SK-MEL-5 (cell line): ENCODE measurements around the gene BCAS3. TPM values are rescaled to one million over a fixed set of nuclear protein-coding genes. Genes with fewer than 3 reads are reported as not detected.
"Not testable (repeated sequence)": the region's sequence is repeated elsewhere in the genome, so short reads cannot be mapped to it uniquely, and the experiment has no call there.

ENCODE experiments used
- DNase-seq: peaks from one replicate; pipeline ENCODE4 v3.0.0-alpha.2; 2016; ENCODE audit warnings: low read depth, low spot score
- in situ Hi-C: cut with HindIII; loops from 2 replicates; pipeline ENCODE4 v1.10.0; 2016; ENCODE audit warnings: low sequenced_read_pairs, high pct_unique_total_duplicates, low pct_unique_long_range_greater_than_20kb
- total RNA-seq: library from RNA; depleted of rRNA; stranded (reverse); fragments of >200 nt; shearing (Covaris generic); gene quantifications from 2 replicates; pipeline ENCODE4 v1.2.3, GENCODE V29; 2014

Gene BCAS3
- total RNA-seq, 1 experiment from 2014 or later = 31.6 TPM

DNA sequence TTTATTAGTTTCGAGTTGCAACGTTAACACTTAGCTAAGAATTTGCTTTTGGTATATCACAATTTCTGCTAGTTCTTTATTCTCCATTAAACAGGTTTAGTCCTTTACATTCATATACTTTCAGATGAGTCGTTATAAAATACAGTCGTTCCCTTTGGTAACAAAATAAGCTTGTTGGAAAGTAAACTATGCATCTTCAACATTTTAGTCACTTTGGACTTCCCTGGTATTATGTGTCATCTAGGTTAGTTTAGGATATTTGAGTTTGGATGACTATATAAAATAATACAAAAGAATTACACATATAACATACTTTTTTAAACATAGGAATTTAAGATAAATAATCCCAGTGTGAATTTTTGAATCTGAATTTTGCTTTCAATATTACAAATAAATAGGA lies 351.5 kb downstream of the BCAS3 start:
- in situ Hi-C loops = no loop called here
- no peak for DNase-seq

DNA sequence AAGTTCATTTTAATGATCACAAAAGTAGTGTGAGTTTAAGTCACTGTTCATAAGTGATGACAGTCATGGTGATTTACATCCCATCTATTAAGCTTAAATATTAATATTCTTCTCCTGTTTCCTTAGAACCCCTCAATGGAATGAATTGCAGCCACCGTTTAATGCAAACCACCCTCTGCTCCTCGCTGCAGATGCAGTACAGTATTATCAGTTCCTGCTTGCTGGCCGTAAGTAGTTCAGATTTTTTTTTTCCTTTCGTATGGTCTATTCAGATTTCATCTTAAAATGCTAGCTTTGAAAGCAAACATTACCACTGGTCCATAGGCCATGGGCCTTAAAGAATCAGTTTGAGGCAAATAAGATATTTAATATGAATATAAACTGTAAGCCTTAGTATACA lies 363.0 kb downstream of the BCAS3 start:
- DNase-seq = no peak
- in situ Hi-C loops = no loop called here

DNA sequence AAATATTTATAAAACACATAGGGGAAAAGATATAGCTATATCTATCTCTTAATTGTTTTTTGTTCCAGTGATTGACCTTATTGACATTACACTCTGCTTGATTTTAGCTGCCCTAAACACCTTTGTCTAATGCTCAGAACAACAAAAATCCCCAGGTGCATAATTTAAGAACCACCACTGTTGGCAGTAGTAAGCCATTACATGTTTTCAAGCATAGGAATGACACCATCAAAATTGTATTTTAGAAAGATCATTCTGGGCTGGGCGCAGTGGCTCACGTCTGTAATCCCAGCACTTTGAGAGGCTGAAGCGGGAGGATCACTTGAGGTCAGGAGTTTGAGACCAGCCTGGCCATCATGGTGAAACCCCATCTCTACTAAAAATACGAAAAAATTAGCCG lies 364.7 kb downstream of the BCAS3 start:
- DNase-seq, in situ Hi-C loops: not testable (repeated sequence)

DNA sequence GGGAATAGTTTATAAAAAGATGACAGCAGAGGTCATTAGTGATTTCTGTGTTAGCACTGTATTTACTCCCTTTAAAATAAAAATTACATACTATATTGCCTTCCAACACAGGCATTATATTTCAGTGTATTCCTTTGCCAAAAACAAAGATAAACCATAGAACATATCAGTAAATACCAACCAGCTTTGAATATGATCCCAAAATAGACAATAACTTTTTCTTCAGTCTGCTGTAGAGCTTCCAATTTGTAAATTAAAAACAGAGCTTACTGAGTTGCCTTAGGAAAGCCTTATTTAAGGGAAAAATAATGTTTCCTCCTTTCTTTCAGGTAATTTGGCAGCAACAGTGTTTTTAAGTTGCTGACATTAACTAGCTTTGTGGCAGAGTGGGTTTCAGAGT lies 369.9 kb downstream of the BCAS3 start:
- in situ Hi-C loops = no loop called here
- DNase-seq = no peak

DNA sequence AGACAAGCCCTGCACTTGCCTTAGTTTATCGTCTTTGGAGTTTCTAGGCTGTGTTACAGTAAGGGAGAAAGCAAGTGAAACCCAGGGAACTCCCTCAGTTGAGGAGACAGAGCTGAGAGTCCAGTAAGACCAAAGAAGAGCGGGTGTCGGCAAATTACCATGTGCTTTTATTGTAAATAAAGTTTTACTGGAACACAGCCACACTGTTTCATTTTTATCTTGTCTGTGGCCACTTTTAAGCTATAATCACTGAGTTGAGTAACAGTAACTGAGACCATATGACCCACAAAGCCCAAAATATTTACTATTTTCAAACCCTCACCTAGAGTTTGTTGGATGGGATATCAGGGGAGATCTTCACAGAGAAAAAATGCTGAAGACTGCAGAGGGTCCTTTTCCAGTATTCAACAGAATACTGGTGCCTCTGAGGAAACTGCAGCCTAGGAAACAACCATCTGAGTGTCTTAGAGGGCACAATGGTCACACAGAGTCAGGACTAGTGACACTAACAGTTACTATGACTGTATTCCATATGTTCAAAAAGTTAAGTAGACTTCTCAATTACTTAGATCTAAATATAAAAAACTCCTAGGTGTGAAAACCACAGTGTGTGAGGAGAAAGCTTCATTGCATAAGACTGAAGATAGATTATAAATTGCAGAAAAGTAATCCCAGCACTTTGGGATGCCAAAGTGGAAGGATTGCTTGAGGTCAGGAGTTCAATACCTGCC lies 370.9 kb downstream of the BCAS3 start:
- in situ Hi-C loops = no loop called here
- DNase-seq = no peak

DNA sequence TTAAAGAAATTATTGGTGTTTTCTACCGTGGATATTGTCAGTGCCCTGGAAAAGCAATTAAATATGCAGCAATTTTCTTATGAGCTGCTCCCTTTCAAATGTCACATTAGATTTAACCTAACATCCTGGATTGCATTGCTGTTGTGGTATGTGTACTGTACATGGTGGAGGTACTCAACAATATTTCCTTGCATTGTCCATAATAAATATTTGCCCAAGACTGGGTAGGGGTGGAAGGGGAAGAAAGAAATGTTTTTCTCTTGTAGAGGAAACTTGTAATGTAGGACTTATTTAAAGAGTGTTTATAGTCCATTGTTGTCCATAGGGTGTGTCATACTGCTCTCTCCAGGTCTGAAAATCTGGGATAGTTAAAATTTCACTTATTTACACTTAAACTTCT lies 375.8 kb downstream of the BCAS3 start:
- DNase-seq = no peak
- in situ Hi-C loops = no loop called here

- in situ Hi-C loops = no loop called here
- DNase-seq = no peak
Observed at GRCh38 chr17:61054436-61054835, 376.8 kb downstream of the BCAS3 start.

DNA sequence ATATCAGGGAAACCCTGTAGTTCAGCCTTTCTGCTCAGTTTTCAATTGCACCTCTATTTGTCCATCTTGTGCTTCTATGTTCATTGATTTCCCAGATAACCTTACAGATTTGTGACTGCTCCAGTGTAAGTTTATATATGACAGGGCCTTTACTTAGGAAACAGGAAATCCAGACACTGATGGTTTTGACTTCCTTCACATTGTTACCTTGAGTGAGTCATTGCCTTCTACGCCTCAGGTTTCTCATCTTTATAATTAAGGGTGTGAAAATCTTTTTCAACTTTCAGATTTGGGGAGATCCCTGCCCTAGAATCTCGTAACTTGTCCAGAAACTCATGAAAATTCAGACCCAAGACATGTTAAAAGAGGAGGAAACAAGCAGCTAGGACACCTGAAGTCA lies 379.6 kb downstream of the BCAS3 start:
- no peak for DNase-seq
- in situ Hi-C loops = no loop called here

DNA sequence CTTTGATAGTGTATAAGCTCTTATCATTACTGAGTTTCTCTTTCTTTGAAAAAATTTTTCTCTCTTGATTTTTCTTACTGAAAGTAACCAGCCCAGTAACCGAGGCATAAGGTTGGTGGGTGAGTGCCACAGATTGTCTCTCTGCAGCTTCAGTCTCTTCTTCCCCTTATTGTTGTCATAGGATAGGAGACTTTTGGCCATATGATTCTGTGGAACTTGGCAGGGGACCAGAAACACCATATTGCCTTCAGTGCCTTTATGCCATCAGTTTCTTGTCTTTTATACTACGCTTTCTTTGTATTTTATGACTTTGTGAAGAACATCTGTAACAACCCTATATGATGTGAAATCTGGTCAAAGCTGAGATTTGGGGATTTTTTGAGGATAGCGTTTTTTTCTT lies 380.4 kb downstream of the BCAS3 start:
- in situ Hi-C loops = no loop called here
- DNase-seq = peak; percentile 56

DNA sequence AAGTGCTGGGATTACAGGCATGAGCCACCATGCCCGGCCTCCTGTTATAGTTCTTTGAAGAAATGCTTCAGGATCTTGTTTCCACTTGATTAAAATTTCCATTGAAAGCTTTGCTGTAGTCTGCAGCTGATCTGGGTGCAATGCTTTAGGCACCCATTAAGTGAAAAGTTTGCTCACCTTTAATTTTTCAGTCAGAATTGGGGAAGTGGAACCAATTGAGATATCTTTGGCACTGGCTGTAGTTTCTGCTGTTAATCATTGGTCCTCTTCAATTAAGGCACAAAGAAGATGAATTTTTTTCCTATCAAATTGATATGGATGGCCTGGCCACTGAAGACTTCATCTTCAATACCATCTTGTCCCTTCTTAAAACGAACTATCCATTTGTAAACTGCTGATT lies 385.9 kb downstream of the BCAS3 start:
- no peak for DNase-seq
- in situ Hi-C loops = no loop called here

DNA sequence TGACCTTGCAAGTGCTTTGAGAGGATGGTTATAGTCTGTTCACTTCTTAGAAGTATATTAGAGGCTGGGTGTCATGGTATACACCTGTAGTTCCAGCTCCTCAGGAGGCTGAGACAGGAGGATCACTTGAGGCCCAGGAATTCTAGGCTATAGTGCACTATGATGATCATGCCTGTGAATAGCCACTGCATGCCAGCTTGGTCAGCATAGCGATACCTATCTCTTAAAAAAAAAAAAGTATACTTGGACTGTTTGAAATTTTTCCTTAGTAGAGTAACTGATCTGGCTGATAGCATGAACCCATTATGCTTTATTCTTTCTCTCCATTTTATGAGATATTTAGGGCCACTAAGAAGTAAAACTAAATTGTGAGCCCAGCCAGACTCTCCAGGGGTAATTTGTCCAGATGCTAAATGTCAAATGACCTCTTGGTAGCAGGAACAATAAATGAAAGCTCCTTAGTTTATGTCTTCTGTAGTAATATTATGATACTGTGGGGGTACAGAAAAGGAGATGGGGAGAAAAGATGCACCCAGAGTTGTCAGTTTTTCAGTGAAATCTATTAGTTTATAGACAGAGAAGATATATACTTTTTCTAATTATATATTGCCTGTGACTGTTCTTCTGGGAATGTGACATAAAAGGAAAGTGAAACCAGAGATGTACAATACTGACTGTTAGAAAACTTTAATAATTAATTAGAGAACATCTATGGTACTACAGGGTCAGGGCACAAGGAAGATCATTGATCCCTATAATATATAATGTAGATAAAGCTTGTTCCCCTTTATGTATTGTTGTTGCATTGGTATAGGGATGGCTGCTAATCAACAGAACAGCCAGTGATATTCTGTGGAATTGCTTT lies 386.7 kb downstream of the BCAS3 start:
- DNase-seq = no peak

GRCh38 chr17:61065263-61065773 lies 387.7 kb downstream of the BCAS3 start:
- peak; percentile 32 for DNase-seq
- in situ Hi-C loops = no loop called here

More for the DNA sequence above, 386.7 kb downstream of the BCAS3 start:
- in situ Hi-C loops = no loop called here

GRCh38 chr17:61066062-61066461 lies 388.4 kb downstream of the BCAS3 start:
- DNase-seq = no peak
- in situ Hi-C loops = no loop called here

DNA sequence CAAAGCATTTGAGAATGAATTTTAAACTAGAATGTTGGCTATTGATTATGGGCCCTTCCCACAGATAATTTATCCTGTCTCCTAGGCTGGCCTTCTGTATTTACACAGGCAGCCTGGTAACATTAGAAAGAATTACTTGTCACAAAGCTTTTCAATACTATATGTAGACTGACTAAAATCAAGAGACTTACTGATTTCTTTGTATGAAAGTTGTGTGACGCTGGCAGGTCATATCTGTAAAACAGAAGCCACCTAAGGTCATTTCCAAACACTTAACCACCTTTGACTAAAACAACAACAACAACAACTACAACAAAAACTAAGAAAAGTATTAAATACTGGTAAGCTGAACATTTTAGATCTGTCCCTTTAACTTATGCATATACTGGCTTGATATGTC lies 393.0 kb downstream of the BCAS3 start:
- DNase-seq = no peak
- in situ Hi-C loops = no loop called here

- DNase-seq = no peak
- in situ Hi-C loops = no loop called here
Observed at GRCh38 chr17:61072648-61073047, 395.0 kb downstream of the BCAS3 start.

DNA sequence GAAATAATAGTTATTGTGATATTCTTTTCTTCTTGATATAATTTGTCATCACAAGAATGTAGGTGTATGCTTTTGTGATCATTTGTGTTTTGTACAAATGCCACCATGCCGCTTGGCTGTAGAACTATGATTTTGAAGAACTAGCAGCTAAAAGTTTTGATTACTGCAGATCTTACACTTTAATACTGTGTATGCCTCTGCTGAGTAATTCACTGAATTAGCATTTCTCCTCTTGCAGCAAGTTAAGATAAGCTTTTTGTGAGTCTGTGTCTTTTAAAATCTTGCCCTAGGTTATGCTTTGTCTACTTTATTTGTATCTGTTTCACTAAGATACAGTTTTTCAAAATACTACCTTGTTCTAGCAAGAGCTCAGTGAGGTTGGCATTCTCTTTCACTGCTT lies 395.5 kb downstream of the BCAS3 start:
- in situ Hi-C loops = no loop called here

GRCh38 chr17:61073799-61074513 lies 396.3 kb downstream of the BCAS3 start:
- in situ Hi-C loops = no loop called here
- DNase-seq = no peak

More for the DNA sequence above, 395.5 kb downstream of the BCAS3 start:
- no peak for DNase-seq

GRCh38 chr17:61075988-61076387 lies 398.3 kb downstream of the BCAS3 start:
- DNase-seq = no peak
- in situ Hi-C loops = no loop called here
